Measurements from ENCODE around the gene EMID1. TPM values are rescaled to one million over a fixed set of nuclear protein-coding genes. Genes with fewer than 3 reads are reported as not detected.

EMID1 gene
- total RNA-seq, 1 donor from 2014 or later = not detected

DNA sequence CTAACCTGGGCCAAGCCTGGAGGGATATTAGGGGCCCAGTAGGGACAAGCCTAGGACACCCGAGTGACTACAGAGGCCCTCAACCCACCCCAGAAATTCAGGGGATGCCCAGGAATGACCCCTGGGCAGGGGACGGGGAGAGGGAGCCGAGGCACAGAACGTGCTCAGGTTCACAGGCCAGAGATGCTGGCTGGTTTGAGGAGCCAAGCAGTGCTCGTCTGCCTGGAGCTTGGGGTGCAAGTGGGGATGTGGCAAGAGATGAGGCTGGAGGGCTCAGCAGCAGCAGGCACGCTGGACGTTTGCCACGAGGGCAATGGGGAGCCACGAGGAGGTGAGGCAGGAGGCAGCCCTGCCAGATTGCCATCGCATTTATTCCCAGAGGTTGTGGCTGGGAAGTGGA is 34.0 kb upstream of the EMID1 start:
- ATAC-seq (ENCODE audit: low read depth) (no peak), DNase-seq (no peak)
- Mint-ChIP-seq H3K4me3 (no peak overlapping the region), H3K36me3 (ENCODE audit: low read depth) (peaks cover 2% of the 10 kb centered on the region), H3K9me3 (peaks cover 20% of the 10 kb centered on the region), H3K27me3 (peaks cover 24% of the 10 kb centered on the region), H3K4me1 (peaks cover 24% of the 10 kb centered on the region), H3K27ac (no peak overlapping the region)
- intact Hi-C loops (cut with micrococcal nuclease) = no loop called here
- CTCF ChIA-PET = no interaction called here
- POLR2A ChIA-PET = interaction anchor here (1.1 kb wide), 1 partner anchor 31 kb away, joined by 3 read pairs; no protein-coding TSS in a partner anchor
- TF ChIP-seq, protein P1, sequence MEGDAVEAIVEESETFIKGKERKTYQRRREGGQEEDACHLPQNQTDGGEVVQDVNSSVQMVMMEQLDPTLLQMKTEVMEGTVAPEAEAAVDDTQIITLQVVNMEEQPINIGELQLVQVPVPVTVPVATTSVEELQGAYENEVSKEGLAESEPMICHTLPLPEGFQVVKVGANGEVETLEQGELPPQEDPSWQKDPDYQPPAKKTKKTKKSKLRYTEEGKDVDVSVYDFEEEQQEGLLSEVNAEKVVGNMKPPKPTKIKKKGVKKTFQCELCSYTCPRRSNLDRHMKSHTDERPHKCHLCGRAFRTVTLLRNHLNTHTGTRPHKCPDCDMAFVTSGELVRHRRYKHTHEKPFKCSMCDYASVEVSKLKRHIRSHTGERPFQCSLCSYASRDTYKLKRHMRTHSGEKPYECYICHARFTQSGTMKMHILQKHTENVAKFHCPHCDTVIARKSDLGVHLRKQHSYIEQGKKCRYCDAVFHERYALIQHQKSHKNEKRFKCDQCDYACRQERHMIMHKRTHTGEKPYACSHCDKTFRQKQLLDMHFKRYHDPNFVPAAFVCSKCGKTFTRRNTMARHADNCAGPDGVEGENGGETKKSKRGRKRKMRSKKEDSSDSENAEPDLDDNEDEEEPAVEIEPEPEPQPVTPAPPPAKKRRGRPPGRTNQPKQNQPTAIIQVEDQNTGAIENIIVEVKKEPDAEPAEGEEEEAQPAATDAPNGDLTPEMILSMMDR (IDR thresholded peaks at IDR 0.05) = no peak

DNA sequence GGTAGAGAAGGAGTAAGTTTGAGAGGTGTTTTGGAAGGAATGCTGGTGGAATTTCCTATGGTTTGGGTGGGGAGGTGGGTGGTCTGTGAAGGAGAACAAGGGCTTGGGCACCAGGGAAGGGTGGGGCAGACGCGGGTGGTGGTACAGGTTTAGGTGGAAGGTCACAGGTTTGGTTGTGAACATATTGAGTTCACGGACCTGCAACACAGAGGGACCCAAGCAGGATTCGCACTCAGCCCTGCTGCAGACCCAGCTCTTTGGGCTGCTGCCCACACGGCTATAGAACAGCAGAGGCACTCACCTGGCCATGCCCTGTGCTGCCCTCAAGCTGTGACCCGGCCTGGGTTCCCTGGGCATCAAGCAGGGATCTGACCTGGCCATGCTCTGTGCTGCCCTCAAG is 33.5 kb upstream of the EMID1 start:
- H3K9me3 Mint-ChIP-seq = peaks cover 16% of the 10 kb centered on the region
- peaks cover 2% of the 10 kb centered on the region for H3K36me3 Mint-ChIP-seq (ENCODE audit: low read depth)
- ChIA-PET POLR2A (interaction anchor here (1.1 kb wide), 1 partner anchor 31 kb away, joined by 3 read pairs; no protein-coding TSS in a partner anchor), CTCF (no interaction called here)
- intact Hi-C loops (cut with micrococcal nuclease) = no loop called here
- no peak for ATAC-seq (ENCODE audit: low read depth)
- H3K27me3 Mint-ChIP-seq = peaks cover 25% of the 10 kb centered on the region
- H3K4me1 Mint-ChIP-seq = peaks cover 19% of the 10 kb centered on the region
- no peak for DNase-seq
- H3K27ac Mint-ChIP-seq = no peak overlapping the region
- TF ChIP-seq, protein P1 (IDR thresholded peaks at IDR 0.05) = no peak
- no peak overlapping the region for H3K4me3 Mint-ChIP-seq

DNA sequence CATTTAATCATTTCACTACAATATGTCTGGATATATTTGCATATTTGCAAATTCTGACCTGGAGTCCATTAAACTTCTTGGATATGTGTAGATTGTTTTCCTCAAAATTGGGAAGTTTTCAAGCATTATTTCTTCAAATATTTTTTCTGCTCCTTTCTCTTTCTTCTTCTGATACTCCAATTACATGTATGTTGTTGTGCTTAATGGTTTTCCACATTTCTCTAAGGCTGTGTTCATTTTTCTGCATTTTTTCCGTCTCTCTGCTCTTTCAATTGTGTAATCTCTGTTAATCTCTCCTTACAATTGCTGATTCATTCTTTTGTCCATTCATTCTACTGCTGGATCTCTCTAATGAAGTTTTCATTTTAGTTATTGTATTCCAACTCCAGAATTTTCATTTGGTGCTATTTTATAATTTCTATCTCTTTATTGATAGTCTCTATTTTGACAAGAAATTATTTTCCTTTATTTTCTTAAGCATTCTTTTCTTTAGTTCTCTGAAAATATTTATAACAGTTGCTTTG is 30.3 kb upstream of the EMID1 start:
- POLR2A ChIA-PET = no interaction called here
- peaks cover 33% of the 10 kb centered on the region for H3K27me3 Mint-ChIP-seq
- H3K9me3 Mint-ChIP-seq = peaks cover 14% of the 10 kb centered on the region
- H3K36me3 Mint-ChIP-seq (ENCODE audit: low read depth) = peaks cover 2% of the 10 kb centered on the region
- no peaks in the 10 kb centered on the region for H3K4me1 Mint-ChIP-seq
- H3K27ac Mint-ChIP-seq = no peak overlapping the region
- ATAC-seq (ENCODE audit: low read depth) = no peak
- DNase-seq = no peak
- CTCF ChIA-PET = interaction anchor here (1.2 kb wide), 1 partner anchor 70 kb away, joined by 4 read pairs; no protein-coding TSS in a partner anchor
- TF ChIP-seq, protein P1 (IDR thresholded peaks at IDR 0.05) = no peak
- no peak overlapping the region for H3K4me3 Mint-ChIP-seq
- intact Hi-C loops (cut with micrococcal nuclease) = no loop called here

DNA sequence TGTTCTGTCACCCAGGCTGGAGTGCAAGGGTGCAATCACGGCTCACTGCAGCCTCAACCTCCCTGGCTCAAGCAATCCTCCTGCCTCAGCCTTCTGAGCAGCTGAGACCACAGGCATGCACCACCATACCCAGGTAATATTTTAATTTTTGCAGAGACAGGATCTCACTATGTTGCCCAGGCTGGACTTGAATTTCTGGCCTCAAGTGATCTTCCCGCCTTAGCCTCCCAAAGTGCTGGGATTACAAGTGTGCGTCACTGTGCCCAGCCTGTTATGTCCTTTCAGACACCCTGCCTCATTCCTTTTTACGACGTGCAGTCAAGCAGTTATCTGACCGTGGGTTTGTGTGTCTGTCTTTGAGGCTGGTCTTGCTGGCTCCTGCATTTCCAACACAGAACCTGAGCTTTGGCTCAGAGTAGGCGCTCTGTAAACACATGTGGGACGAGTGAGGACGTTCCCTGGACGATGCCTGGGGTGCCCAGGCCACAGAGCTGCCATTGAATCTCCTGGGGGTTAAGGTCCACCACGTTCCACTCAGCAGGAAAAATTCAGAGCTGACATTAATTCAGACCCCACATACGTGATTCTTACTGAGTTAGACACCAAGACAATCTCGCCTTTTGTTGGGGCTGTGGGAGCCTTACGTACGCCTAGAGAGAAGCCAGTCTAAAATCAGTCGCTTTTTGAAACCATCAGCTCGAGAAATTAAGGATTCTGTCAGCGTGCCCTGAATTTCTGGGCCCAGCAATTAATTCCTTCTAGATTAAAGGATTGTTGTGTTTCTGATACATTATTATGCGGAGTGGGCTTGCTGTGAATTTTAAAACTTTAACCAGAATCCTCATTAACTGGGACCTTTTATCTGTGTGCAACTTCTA is 21.5 kb upstream of the EMID1 start:
- Mint-ChIP-seq H3K4me3 (no peak overlapping the region), H3K4me1 (no peaks in the 10 kb centered on the region), H3K27ac (no peak overlapping the region), H3K9me3 (no peaks in the 10 kb centered on the region), H3K27me3 (peaks cover 25% of the 10 kb centered on the region), H3K36me3 (ENCODE audit: low read depth) (no peaks in the 10 kb centered on the region)
- TF ChIP-seq, protein P1 (IDR thresholded peaks at IDR 0.05) = no peak
- ATAC-seq (ENCODE audit: low read depth) = no peak
- no peak for DNase-seq
- ChIA-PET POLR2A (no interaction called here), CTCF (no interaction called here)
- intact Hi-C loops (cut with micrococcal nuclease) = no loop called here

DNA sequence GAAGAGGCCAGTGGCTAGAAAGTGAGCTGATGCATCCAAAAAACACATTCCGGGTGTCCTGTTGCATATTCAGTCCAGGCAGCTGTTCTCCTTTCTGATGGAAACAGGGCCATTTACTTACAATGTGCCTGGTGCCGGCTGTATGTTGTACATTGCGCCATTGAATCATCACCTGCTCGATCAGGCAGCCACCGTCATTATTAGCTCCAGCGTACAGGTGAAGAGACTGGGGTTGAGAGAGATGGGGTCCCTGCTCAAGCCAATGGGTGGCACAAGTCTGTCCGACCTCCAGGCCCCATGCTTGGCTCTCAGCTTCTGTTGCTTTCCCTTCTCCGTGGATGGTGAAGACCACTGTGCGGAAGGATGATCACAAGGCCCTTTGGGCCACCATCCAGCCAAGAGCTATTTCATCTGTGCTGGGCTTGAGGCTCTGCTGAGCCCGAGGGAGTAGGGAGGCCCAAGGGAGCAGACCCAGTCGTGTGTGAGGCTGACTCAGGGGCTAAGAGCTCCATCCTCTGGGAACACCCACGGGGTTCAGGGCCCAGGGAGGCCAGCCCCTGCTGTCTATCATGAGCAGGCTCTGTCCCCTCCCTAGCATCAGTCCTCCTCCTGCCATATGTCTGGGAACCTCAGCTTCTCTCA is 20.7 kb upstream of the EMID1 start:
- POLR2A ChIA-PET = no interaction called here
- CTCF ChIA-PET = no interaction called here
- H3K27me3 Mint-ChIP-seq = peaks cover 27% of the 10 kb centered on the region

More for the DNA sequence above, 20.7 kb upstream of the EMID1 start:
- Mint-ChIP-seq H3K27ac (no peak overlapping the region), H3K36me3 (ENCODE audit: low read depth) (no peaks in the 10 kb centered on the region), H3K4me1 (no peaks in the 10 kb centered on the region), H3K4me3 (no peak overlapping the region), H3K9me3 (no peaks in the 10 kb centered on the region)
- TF ChIP-seq, protein P1 (IDR thresholded peaks at IDR 0.05) = no peak
- no peak for DNase-seq
- intact Hi-C loops (cut with micrococcal nuclease) = no loop called here
- ATAC-seq (ENCODE audit: low read depth) = no peak

All from activated B cell treated with CpG ODN at 0.5 μM for 24 hours (primary cell).